GM12872 (cell line): ENCODE measurements around the gene JMJD7.

Experiments used
- TF ChIP-seq, protein P1 (sequence below): IDR thresholded peaks from 3 replicates; pipeline ENCODE4 v1.5.1; 2011; ENCODE audit warnings: low read depth, mild to moderate bottlenecking, low read length, moderate library complexity; ENCODE audit not compliant: insufficient read depth

JMJD7 gene

DNA sequence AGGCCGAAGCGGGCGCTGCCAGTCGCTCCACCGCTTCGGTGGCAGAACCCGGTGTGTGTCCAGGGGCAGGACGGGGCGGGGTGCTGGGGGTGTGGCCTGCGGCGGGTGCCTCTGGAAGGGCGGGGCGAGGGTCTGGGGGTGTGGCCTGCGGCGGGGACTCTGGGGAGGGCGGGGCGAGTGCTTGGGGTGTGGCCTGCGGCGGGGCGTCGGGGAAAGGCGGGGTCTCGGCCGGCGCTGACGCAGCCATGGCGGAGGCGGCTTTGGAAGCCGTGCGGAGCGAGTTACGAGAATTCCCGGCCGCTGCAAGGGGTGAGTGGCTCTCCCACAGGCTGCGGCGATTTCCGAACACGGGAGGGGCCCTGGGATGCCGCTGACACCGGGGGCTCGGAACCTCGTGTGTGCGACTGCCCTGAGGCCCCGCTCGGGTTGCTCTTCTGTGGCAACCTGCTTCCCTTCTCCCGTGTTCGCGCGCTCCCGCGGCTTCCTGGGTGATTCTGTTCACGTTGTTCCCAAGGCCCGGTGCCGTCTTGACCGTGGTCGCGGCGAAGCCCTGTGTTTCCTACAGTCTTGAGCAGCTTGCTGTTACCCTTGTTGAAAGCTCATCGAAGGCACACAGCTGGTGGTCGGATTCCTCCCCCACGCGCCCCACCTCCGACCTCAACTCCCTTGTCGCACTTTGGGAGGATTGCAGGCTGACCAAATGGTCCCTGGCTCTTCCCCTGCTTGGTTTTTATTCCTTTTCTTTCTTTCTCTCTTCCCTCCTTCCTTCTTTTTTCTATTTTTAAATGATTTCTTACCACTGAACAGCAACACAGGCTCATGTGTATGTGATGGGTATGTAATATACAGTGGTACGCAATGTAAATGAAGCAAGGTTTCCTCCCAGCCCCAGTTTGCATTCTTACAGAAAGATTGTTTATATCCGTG, at the start of gene JMJD7:
TSS of gene JMJD7 (plus strand) at position 213 of the 927 bp plus-strand sequence. CDS start at position 246, 33 bp downstream.
- TF ChIP-seq, protein P1, sequence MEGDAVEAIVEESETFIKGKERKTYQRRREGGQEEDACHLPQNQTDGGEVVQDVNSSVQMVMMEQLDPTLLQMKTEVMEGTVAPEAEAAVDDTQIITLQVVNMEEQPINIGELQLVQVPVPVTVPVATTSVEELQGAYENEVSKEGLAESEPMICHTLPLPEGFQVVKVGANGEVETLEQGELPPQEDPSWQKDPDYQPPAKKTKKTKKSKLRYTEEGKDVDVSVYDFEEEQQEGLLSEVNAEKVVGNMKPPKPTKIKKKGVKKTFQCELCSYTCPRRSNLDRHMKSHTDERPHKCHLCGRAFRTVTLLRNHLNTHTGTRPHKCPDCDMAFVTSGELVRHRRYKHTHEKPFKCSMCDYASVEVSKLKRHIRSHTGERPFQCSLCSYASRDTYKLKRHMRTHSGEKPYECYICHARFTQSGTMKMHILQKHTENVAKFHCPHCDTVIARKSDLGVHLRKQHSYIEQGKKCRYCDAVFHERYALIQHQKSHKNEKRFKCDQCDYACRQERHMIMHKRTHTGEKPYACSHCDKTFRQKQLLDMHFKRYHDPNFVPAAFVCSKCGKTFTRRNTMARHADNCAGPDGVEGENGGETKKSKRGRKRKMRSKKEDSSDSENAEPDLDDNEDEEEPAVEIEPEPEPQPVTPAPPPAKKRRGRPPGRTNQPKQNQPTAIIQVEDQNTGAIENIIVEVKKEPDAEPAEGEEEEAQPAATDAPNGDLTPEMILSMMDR, result no peak

DNA sequence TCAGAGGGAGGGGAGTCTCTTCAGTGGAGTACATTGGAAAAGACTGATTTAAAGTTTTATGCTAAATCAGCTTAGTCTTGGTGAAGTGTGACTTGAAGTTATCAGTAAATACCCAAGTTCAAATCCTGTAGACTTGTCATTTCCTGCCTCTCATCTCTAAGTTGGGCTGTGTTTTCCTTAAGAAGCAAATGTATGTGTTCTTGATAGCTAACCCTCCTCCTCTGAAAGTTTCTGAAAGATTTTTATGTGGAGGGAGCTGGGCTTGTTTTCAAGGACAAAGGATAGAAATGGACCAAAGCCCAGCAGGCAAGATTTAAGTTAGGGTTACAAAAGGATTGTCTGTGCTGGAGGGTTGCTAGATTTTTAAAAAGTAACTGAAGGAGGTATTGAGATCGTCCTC, 49.4 kb upstream of the JMJD7 start:
- TF ChIP-seq, protein P1, result no peak

DNA sequence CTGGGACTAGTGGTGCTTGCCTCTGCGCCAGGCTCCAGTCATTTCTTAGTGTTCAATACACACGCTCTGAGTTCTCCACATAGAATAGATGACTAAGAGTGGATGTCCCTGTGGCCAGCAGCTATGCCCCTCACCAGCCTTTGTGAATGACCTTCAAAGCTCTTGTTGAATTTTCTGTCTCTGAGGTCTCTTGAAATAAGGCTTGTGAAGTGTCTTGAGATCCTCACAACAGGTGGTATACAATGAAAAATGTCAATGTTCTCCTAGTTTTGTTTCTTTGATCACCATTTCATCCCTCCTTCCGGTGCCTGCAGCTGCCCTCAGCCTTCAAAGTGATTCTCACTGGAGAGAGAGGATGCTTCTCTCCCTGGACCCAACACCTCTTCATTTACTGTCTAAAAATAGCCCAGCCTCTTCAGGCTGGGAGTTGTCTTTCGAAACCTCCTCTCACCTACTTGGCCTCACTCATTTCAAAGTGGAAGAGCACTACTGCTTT, 48.2 kb upstream of the JMJD7 start:
- TF ChIP-seq, protein P1, result no peak

DNA sequence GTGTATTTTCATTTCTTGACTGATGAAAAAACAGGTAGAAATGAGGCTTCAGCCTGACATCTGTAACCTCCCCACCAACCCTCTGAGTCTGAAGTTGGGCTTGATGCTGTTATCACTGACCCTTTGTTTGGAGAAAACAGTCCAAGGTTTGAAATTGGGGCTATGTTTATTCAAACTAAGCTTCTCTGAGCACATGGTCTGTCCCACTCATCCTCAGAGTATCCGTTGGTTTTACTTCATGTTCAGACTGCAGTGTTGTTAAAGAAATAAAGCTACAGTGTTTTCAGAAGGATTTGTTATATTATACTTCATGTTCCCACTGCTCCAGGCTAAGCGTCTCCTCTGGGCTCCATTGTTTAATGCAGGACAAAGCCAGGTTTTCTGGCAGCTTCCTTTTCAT, 47.6 kb upstream of the JMJD7 start:
- TF ChIP-seq, protein P1, result no peak

DNA sequence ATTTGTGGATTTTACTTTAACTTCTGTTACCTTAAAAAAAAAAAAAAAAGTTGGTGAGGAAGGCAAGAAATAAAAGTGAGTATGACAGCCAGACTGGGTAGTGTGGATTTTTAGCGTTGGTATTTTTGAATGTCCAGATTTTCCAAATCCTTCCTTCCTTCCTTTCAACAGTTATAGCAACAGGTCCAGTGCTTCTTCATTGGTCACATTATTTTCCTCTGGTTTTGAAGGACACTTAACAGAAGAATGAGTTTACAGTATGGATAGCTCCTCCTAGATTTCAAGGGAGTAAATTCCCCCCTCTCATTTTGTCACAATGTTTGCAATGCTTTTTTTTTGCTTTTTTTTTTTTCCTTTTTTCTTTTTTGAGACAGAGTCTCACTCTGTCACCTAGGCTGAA, 47.2 kb upstream of the JMJD7 start:
- TF ChIP-seq, protein P1, result no peak

DNA sequence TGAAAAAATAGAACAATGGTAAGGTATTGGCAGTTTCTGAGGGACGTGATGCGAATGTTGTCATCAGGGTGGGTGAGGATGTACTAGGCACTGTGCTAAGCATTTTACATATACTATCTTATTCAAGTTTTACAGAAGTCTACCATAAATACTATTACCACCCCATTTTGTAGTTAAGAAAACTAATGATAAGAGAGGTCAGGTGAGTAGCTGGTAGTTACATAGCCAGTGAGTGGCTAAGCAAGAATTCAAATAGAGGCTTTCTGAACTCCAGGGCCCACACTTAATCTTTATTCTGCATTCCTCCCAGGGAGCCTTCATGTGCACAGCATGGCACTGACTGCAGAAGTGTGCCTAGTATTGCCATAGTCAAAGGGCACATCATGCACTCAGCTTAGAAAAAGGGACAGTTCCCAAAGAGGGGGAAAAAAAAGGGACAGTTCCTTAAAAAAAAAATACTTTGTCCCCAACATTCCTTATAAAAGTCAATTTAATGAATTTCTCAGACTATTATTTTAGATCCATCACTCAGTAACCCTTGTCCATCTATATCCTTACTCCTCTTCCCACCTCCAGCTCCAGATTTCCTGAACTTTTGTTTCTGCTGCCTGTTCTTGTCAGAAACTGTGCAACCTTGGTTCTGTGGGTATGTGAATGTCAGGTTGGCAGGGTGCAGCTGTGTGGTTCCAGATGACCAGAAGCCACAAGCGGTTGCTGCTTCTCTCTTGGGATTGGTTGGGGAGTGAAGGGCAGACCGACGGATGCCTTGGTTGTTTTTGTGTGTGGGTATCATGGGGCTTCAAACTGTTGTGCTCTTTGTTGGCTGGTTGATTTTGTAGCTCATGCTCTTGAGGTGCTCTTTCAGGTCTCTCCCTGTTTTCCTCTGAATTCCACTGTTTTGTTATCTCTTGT, 45.3 kb upstream of the JMJD7 start:
- TF ChIP-seq, protein P1, result no peak

DNA sequence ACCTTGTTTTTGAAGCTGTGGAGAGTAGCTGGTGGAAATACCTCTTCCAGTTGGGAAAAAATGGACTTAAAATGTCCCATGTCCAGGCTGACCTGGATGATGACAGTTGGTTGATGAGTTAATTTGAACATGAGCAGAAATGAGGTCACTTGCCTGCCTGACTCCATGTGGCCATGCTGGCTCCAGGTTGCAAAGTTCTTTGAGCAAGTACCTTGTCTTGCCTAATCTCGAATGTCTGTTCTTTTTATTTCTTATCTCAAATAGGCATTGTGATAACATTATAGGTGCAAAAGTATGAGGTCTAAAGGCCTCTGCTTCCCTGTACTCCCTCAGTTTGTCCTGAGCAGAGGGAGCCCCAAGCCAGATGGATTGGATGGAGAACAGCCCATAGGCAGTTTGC, 44.6 kb upstream of the JMJD7 start:
- TF ChIP-seq, protein P1, result no peak
